ENCODE data around the gene EIF4EBP3. TPM values are rescaled to one million over a fixed set of nuclear protein-coding genes. Genes with fewer than 3 reads are reported as not detected.

EIF4EBP3 gene
- total RNA-seq, 1 experiment from 2014 or later = 8.4 TPM

GRCh38 chr5:140547508-140548299 lies at the start of gene EIF4EBP3 (continued):
- TF ChIP-seq, protein P1, sequence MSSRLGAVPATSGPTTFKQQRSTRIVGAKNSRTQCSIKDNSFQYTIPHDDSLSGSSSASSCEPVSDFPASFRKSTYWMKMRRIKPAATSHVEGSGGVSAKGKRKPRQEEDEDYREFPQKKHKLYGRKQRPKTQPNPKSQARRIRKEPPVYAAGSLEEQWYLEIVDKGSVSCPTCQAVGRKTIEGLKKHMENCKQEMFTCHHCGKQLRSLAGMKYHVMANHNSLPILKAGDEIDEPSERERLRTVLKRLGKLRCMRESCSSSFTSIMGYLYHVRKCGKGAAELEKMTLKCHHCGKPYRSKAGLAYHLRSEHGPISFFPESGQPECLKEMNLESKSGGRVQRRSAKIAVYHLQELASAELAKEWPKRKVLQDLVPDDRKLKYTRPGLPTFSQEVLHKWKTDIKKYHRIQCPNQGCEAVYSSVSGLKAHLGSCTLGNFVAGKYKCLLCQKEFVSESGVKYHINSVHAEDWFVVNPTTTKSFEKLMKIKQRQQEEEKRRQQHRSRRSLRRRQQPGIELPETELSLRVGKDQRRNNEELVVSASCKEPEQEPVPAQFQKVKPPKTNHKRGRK (CRISPR knock-in tag; IDR thresholded peaks at IDR 0.05; ENCODE audit: borderline replicate concordance) = no peak
- TF ChIP-seq, protein P2, sequence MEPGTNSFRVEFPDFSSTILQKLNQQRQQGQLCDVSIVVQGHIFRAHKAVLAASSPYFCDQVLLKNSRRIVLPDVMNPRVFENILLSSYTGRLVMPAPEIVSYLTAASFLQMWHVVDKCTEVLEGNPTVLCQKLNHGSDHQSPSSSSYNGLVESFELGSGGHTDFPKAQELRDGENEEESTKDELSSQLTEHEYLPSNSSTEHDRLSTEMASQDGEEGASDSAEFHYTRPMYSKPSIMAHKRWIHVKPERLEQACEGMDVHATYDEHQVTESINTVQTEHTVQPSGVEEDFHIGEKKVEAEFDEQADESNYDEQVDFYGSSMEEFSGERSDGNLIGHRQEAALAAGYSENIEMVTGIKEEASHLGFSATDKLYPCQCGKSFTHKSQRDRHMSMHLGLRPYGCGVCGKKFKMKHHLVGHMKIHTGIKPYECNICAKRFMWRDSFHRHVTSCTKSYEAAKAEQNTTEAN (CRISPR knock-in tag; IDR thresholded peaks at IDR 0.05) = no peak

GRCh38 chr5:140497897-140498296 lies 49.6 kb upstream of the EIF4EBP3 start:
- no peaks in the 10 kb centered on the region for H3K9me3 Mint-ChIP-seq
- H3K4me1 Mint-ChIP-seq = no peaks in the 10 kb centered on the region
- peaks cover 17% of the 10 kb centered on the region for H3K36me3 Mint-ChIP-seq
- CTCF ChIA-PET = interaction anchor here (1.4 kb wide), 1 partner anchor 139 kb away, joined by 3 read pairs; no protein-coding TSS in a partner anchor
- no peak overlapping the region for H3K27ac Mint-ChIP-seq
- POLR2A ChIA-PET = no interaction called here
- no peaks in the 10 kb centered on the region for H3K27me3 Mint-ChIP-seq (ENCODE audit: low read depth)
- DNase-seq (ENCODE audit: low spot score) = no peak
- no peak for ATAC-seq
- H3K4me3 Mint-ChIP-seq = no peak overlapping the region
- TF ChIP-seq, protein P3, sequence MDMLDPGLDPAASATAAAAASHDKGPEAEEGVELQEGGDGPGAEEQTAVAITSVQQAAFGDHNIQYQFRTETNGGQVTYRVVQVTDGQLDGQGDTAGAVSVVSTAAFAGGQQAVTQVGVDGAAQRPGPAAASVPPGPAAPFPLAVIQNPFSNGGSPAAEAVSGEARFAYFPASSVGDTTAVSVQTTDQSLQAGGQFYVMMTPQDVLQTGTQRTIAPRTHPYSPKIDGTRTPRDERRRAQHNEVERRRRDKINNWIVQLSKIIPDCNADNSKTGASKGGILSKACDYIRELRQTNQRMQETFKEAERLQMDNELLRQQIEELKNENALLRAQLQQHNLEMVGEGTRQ (CRISPR knock-in tag; IDR thresholded peaks at IDR 0.05) = no peak
- TF ChIP-seq USF1 (CRISPR knock-in tag; IDR thresholded peaks at IDR 0.05) (no peak), ZNF532 (CRISPR knock-in tag; IDR thresholded peaks at IDR 0.05; ENCODE audit: borderline replicate concordance) (no peak), PRDM15 (CRISPR knock-in tag; IDR thresholded peaks at IDR 0.05) (no peak), MLX (CRISPR knock-in tag; IDR thresholded peaks at IDR 0.05) (no peak), TP53 (CRISPR knock-in tag; IDR thresholded peaks at IDR 0.05) (no peak), SMAD4 (CRISPR knock-in tag; IDR thresholded peaks at IDR 0.05) (no peak), FOXK1 (CRISPR knock-in tag; IDR thresholded peaks at IDR 0.05) (no peak), MXD4 (CRISPR knock-in tag; IDR thresholded peaks at IDR 0.05; ENCODE audit: borderline replicate concordance) (no peak), ZNF263 (CRISPR knock-in tag; IDR thresholded peaks at IDR 0.05; ENCODE audit: low read depth) (no peak), ZMAT4 (CRISPR knock-in tag; IDR thresholded peaks at IDR 0.05) (no peak)
- TF ChIP-seq, protein P4, sequence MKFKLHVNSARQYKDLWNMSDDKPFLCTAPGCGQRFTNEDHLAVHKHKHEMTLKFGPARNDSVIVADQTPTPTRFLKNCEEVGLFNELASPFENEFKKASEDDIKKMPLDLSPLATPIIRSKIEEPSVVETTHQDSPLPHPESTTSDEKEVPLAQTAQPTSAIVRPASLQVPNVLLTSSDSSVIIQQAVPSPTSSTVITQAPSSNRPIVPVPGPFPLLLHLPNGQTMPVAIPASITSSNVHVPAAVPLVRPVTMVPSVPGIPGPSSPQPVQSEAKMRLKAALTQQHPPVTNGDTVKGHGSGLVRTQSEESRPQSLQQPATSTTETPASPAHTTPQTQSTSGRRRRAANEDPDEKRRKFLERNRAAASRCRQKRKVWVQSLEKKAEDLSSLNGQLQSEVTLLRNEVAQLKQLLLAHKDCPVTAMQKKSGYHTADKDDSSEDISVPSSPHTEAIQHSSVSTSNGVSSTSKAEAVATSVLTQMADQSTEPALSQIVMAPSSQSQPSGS (CRISPR knock-in tag; IDR thresholded peaks at IDR 0.05; ENCODE audit: borderline replicate concordance, low read depth) = no peak
- TF ChIP-seq, protein P5, sequence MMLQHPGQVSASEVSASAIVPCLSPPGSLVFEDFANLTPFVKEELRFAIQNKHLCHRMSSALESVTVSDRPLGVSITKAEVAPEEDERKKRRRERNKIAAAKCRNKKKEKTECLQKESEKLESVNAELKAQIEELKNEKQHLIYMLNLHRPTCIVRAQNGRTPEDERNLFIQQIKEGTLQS (CRISPR knock-in tag; conservative IDR thresholded peaks at IDR 0.05) = no peak
- TF ChIP-seq, protein P6, sequence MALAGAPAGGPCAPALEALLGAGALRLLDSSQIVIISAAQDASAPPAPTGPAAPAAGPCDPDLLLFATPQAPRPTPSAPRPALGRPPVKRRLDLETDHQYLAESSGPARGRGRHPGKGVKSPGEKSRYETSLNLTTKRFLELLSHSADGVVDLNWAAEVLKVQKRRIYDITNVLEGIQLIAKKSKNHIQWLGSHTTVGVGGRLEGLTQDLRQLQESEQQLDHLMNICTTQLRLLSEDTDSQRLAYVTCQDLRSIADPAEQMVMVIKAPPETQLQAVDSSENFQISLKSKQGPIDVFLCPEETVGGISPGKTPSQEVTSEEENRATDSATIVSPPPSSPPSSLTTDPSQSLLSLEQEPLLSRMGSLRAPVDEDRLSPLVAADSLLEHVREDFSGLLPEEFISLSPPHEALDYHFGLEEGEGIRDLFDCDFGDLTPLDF (CRISPR knock-in tag; IDR thresholded peaks at IDR 0.05) = no peak
